ENCODE results near the gene RREB1.

The RREB1 gene

DNA sequence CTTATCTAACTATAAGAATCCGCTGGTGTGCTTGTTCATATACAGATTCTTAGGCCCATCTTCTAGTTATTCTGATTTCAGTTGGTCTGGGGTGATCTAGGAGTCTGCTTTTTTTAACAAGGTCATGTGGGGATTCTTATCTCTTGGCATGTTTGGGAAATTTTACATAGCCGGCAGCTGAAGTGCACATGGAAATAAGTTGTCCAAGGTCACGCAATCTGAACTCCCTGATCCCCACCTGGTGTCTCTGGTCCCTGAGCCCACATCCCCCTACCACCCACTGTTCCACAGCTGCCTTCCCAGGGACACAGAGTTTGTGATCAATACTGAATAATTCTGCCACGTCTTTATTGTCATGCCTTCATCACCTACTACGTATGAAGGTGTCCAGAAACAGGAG lies 114.4 kb downstream of the RREB1 start:
- no peak for DNase-seq (ENCODE audit: low spot score)

GRCh38 chr6:7224731-7225130 lies 117.0 kb downstream of the RREB1 start:
- DNase-seq (ENCODE audit: low spot score): no peak

DNA sequence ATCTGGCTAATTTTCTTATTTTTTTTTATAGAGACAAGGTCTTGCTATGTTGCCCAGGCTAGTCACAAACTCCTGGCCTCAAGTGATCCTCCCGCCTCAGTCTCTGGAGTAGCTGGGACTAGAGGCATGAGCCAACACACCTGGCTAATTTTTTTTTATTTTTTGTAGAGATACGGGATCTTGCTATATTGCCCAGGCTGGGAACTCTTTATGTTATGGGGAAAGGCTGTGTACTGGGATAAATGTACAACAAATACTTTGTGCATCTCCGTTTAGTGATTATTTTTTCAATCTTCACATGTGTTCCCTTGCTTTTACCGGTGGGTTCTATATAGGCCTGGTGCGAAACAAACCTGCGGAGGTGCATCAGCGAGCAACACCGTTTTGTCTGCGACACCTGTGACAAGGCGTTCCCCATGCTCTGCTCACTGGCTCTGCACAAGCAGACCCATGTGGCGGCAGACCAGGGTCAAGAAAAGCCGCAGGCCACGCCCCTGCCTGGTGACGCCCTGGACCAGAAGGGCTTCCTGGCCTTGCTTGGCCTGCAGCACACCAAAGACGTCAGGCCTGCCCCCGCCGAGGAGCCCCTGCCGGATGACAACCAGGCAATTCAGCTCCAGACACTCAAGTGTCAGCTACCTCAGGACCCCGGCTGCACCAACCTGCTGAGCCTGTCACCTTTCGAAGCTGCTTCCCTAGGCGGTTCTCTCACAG lies 121.1 kb downstream of the RREB1 start:
- no peak for DNase-seq (ENCODE audit: low spot score)

GRCh38 chr6:7229376-7230326 lies 121.9 kb downstream of the RREB1 start:
- no peak for DNase-seq (ENCODE audit: low spot score)

DNA sequence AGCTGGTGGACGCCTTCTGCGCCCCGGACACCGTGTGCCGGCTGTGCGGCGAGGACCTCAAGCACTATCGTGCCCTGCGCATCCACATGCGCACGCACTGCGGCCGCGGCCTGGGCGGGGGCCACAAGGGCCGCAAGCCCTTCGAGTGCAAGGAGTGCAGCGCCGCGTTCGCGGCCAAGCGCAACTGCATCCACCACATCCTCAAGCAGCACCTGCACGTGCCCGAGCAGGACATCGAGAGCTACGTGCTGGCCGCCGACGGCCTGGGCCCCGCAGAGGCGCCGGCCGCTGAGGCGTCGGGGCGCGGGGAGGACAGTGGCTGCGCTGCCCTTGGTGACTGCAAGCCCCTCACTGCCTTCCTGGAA lies 122.5 kb downstream of the RREB1 start:
- no peak for DNase-seq (ENCODE audit: low spot score)

DNA sequence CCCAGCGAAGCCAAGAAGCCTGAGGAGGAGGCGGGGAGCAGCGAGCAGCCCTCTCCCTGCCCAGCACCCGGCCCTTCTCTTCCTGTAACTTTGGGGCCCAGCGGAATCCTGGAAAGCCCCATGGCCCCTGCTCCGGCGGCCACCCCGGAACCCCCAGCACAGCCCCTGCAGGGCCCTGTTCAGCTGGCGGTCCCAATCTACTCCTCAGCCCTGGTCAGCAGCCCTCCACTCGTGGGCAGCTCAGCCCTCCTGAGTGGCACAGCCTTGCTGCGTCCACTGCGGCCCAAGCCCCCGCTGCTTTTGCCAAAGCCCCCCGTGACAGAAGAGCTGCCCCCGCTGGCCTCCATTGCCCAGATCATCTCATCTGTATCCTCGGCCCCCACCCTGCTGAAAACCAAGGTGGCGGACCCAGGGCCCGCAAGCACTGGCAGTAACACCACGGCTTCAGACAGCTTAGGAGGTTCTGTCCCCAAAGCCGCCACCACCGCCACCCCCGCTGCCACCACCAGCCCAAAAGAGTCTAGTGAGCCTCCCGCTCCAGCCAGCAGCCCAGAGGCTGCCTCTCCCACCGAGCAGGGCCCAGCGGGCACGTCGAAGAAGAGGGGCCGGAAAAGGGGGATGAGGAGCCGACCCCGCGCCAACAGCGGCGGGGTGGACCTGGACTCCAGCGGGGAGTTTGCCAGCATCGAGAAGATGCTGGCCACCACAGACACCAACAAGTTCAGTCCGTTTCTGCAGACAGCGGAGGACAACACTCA lies 123.4 kb downstream of the RREB1 start:
- no peak for DNase-seq (ENCODE audit: low spot score)

- no peak for DNase-seq (ENCODE audit: low spot score)
Measured at GRCh38 chr6:7232351-7232750, 124.6 kb downstream of the RREB1 start.

GRCh38 chr6:7234547-7234946 lies 126.8 kb downstream of the RREB1 start:
- no peak for DNase-seq (ENCODE audit: low spot score)

DNA sequence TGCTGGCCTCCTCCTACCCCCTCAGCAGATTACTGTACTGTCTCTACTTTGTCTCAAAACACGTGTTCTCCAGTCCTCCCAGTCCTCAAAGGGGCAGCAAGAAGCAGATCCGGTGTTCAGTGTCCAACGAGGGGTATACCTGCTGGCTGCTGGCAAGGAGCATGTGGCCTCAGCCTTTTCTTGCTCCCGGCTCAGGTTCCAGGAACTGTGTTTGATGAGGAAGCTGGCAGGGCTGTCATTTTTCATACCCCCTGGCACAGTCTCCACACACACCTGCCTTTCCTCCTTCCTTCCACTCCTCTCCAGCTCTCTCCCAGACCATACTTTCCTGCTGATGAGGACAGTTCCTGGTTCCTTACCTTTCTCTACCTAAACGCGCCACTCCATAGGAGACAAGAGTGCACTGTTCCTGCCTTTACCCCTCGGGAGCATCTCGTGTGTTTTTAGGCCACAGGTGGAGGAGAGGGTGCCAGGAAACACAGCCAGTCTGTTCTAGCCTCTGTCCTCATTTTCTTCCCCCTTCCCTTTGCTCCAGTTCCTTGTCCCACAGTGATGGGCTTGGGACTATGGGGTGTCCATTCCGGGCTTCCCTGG lies 128.0 kb downstream of the RREB1 start:
- no peak for DNase-seq (ENCODE audit: low spot score)

- DNase-seq (ENCODE audit: low spot score): no peak
Measured at GRCh38 chr6:7236306-7237209, 128.8 kb downstream of the RREB1 start.

DNA sequence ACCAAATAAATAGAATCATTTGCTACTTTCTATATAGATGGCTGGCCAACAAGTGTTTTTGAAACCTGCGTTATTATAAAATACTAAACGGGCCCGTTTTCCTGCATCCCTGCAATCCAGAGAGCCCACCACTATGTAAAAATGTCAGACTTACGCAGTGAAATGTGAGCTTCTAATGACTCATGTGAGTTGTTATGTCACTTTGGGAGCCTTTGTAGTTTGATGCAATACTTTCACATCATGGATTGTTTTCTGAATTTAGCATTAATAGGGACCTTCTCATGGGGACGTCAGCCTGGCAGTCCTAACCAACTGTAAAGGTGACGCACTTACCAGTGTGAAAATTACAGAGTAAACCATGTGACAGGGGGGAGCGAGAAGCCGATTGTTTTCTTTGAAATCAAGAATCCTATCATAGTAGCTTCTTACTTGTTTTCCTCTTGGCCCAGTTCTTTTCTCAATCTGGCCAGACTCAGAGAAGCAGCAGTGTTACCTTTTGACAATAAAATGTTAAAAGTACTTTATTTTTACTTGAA lies 130.0 kb downstream of the RREB1 start:
- DNase-seq (ENCODE audit: low spot score): no peak

DNA sequence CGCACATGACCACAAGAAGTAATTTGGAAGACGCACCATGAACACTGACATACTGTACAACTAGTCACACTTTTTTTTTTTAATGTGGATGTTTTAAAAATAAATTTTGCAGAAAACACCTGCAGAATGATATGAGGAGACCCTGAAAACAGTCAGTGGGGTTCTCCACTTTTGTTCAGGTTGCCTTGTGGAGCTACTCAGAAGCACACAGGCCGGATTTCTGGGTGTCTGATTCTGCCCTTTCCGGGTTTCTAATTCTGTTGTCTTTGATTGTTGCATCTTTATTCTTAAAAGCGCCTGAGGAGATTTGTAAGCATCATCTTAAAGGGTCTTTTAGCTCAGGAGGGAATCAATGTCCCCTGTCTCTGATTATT lies 130.8 kb downstream of the RREB1 start:
- no peak for DNase-seq (ENCODE audit: low spot score)

GRCh38 chr6:7238900-7239589 lies 131.3 kb downstream of the RREB1 start:
- DNase-seq (ENCODE audit: low spot score): peak; percentile 75

DNA sequence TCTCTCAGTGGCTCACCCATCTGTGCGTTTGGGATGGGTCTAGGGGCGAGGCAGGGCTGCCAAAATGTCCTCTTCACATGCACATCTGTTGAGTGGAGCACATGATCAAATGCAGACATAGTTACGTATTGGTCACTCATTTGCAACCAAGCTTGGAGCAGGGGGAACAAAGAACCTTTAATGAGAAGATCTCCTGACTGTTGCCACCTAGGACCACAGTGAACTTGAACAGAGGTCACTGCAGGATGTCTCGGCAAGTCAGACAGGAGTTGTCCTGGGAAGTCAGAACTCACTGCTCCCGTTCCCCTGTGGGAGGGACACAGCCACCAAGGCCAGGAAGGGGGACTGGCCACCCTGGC lies 131.8 kb downstream of the RREB1 start:
- no peak for DNase-seq (ENCODE audit: low spot score)

DNA sequence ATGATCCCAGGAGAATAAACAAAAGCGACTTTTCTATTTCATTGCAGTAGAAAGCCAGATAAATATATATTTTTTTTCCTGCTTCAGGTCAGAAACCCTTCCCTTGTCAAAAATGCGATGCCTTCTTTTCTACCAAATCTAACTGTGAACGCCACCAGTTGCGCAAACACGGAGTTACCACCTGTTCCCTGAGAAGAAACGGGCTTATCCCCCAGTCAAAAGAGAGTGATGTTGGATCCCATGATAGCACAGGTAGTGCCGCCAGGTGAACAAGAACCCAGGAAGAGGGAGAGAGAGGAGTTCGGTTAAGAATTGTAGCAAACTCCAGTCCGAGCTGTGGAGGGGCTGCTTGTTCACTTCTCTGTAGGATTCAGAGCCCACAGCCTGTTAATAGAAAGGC lies 132.6 kb downstream of the RREB1 start:
- DNase-seq (ENCODE audit: low spot score): no peak

DNA sequence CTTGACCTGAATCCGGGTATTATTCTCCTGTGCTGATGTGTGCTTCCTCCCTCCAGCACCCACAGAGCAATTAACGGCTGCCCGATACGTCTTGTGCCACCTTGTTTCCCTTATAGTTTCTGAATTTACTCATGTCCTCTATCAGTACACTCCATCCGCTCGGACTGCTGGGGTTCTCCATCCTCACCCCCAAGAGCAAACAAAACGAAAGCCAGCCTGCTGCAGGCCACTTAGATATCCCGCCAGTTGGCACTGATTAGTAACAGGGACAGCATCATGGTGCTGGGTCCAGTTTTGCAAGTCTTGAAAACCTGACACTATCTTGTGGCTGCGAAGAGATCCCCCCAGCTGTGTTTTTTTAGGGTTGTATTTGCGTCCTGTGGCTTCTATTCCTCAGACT lies 133.4 kb downstream of the RREB1 start:
- no peak for DNase-seq (ENCODE audit: low spot score)

DNA sequence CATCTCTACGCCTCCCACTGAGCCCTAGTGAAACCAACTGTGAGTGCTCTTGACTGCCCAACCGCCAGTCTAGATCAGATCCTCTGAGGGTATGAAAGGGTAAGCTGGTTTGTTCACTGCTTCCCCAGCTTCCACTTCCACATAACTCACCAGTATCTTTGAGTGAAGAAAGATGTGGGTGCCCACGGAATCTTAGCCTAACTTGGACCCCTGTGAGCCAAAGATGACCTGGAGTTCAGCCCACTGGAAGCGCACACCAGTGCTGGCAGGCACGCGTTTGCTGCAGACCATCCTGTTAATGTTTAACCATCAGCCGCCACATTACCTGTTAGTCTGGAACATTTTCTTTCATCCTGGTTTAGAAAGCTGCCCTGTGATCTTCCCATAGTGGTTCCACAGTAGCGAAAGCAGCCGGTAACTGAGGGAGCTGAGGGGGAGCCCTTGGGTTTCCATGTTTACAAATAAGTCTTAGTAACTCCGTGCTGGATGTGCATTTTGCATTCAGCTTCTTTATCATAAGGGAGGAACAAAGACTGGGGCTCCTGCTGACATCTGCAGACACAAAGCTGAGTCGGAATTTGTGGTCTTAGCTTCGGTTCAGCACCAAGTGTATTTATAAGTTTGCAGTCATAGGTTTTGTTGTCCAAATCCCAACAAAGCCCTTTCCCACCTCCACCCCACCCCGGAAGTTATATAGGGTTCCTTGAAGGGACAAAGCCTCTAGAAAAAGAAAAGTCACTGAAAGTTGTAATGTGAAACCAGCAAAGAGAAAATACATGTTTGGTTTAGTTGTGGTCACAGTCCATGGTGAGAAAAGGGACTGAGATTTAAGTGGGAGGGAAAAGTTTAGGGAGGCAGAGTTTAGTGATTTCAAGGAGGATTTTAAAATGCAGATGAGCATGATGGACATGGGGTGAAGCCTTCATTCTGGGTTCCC lies 134.2 kb downstream of the RREB1 start:
- DNase-seq (ENCODE audit: low spot score): no peak

DNA sequence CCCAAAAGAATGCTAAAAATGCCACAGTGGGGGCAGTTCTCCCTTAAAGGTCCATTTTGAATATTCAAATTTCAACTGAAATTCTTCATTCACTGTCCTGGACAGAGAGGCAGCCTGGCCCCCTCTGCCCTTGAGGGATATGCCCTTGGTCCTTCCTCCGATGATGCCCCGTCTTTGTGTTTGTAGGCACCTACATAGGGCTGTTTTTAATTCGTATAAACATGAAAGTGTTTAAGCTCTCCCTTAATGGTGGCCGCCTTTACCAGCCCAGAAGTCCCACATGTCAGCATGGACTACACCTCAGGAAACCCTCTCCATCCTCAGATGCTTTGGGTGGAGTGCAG lies 135.0 kb downstream of the RREB1 start:
- DNase-seq (ENCODE audit: low spot score): no peak

DNA sequence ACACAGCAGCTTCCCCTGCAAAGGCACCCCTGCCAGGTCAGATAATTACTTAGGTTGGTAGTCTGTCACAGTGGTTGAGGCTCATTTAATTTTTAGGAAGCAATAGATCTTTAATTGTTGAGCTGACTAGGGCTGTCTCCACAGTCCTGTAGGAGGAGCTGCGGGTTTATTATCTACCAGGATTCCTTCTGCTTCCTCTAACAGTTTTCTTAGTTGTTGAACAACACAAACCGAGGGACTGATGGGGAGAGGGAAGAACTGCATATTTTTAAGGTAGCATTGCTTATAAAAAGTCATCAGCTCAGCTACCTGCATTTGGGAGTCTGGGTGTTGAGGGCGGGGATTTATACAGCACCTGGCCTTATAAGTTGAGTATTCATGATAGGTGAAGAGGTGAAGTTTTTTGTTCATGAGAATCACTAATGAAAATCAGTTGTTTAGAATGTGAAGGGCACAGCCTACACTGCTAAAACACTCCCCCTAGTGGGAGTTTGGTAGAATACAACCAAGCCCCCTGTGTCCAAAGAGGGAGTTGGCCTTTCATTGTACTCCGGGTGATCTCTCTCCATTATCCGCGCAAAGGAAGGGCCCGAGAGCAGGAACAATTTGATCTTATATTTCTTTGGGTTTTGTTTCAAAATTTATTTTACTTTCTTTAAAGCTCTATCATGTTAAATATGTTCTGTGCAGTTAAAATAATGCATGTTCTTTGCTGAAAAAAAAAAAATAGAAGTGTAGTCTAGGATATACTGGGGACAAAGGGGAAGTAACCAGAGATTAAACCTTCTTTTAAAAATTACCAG lies 135.6 kb downstream of the RREB1 start:
- DNase-seq (ENCODE audit: low spot score): peak; percentile 77

All from cerebellar cortex (tissue), 1 donor.